ENCODE measurements around the gene PRMT9.

PRMT9 gene

DNA sequence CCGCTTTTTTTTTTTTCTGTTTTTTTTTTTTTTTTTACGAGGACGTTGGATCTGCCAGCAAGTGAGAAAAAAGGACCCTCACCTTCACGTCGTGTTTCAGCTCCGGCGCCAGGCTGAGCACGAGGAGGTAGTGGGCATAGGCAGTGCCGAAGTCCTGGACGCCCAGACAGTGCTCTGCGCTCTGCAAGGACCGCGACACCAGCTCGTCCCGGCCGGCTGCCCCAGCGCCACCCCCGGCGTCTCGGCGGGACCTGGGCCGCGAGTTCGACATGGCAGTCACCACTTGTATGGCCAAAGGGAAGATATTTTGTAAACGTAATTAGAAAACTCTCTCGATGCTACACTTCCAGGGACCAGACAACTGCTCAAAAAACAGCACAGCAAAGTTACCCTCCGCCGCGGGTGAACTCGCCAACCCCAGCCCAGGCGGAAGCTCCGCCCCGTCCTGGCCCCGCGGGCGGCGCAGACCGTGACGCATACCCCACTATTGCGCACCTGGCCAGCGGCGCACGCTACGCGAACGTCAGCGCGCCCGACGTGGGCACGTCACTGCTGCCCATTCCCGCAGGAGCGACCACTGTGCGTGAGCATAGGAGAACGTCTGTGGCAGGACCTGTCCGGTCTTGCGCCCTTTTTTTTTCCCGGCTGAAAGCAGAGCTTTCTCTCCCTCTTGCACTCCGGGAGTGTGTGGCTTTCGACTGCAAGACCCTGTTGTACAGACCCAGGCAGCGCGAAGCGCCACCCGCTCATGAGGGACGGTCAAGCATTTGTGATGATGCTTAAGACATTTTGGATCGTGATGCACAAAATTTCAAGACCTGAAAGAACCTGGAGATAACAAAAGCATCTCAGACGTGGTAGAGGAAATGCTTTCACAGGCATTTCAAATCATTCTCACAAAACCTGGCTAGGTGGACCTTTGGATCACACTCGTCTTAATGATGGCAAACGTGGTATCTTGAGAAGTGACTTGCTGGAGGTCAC, at the start of gene PRMT9:
Gene PRMT9, minus strand, starts transcription at position 447 of the 984 bp plus-strand sequence. Its CDS starts 176 bp downstream, at position 271.
- DNase-seq (ENCODE audit: low read depth), result peak; percentile 95
- TF ChIP-seq, protein P1, sequence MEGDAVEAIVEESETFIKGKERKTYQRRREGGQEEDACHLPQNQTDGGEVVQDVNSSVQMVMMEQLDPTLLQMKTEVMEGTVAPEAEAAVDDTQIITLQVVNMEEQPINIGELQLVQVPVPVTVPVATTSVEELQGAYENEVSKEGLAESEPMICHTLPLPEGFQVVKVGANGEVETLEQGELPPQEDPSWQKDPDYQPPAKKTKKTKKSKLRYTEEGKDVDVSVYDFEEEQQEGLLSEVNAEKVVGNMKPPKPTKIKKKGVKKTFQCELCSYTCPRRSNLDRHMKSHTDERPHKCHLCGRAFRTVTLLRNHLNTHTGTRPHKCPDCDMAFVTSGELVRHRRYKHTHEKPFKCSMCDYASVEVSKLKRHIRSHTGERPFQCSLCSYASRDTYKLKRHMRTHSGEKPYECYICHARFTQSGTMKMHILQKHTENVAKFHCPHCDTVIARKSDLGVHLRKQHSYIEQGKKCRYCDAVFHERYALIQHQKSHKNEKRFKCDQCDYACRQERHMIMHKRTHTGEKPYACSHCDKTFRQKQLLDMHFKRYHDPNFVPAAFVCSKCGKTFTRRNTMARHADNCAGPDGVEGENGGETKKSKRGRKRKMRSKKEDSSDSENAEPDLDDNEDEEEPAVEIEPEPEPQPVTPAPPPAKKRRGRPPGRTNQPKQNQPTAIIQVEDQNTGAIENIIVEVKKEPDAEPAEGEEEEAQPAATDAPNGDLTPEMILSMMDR (IDR thresholded peaks at IDR 0.05; ENCODE audit: low read length, missing control alignments), result no peak

DNA sequence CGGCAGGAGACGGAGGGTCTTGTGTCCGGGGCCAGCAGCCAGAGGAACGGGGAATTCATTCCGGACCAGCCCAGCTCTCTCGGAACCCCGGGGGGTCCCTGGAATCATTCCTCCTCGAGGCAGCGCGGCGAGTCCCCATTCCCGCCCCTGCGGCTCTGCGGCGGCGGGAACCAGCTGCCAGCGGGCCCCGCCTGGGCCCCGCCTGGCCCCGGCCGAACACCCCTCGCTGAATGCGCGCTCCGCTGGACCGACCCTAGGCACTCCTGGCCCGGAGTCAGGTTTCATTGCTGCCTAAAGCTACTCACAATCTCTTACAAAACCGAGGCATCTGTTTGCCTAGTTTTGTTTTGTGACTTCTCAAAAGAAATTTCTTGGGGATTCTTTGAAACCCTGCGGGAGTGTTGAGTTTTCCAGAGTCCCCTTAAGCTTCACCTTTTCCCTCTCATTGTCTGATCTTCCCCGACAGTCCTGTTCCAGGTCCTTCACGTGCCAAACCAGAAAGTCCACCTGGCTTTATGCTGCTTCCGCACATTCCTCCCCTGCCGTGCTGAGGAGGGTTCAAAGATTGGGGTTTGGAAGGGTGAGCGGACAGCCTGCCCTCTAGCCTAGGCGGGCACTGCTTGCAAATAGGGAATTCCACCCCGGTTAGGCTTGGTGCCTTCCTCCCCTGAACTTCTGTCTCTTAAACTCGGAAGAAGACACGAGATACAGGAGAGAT, 48.7 kb upstream of the PRMT9 start:
- DNase-seq (ENCODE audit: low read depth), result no peak
- peak overlapping the region; percentile 67 for H3K4me3 ChIP-seq (replicated peaks; ENCODE audit: low read depth, low read length)
- TF ChIP-seq, protein P1 (IDR thresholded peaks at IDR 0.05; ENCODE audit: low read length, missing control alignments), result no peak

More for the DNA sequence above, at the start of gene PRMT9:
- H3K4me3 ChIP-seq (replicated peaks; ENCODE audit: low read depth, low read length), result peak within 1 kb of the TSS; percentile 78

DNA sequence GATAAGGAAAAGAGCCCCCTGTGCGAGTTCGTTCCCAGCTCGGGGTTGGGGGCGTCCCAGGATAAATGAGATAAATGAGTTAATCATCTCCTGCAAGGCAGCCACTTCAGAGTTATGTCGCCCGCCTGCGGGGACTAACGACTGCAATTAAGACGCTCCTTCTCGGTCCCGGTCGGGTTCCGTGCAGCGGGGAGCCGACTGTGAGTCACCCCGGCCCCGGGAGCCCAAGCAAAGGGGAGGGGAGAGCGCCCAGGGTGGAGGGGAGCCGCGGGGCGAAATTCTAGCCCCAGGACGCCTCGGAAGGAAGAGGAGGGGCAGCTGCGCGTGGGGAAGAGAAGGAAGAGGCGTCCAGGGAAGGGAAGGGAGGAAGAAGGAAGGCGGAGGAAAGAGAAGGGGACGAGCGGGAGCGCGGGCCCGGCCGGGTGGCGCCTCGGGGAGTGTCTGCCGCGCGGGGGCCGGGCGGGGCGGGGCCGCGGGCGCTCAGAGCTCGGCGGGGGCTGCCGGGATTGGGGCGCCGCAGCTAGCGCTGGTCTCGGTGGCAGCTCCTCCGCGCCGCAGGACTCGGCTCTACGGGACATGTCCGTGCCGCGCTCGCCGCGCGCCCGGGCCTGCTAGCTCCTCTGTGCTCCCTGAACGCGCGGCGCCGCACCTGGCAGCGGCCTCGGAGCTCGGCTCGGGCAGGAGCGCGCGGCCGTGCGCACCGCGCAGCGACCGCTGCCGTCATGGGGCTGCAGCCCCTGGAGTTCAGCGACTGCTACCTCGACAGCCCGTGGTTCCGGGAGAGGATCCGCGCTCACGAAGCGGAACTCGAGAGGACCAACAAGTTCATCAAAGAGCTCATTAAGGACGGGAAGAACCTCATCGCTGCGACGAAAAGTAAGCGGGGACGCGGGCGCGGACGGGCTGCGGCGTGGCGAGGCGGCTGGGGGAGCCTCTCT, 47.9 kb upstream of the PRMT9 start, which contains the start of gene ARHGAP10:
Gene ARHGAP10, plus strand, starts transcription at position 509 of the 938 bp plus-strand sequence. Its CDS starts 214 bp downstream, at position 723.
- peak within 1 kb of the TSS; percentile 67 for H3K4me3 ChIP-seq (replicated peaks; ENCODE audit: low read depth, low read length)
- TF ChIP-seq, protein P1 (IDR thresholded peaks at IDR 0.05; ENCODE audit: low read length, missing control alignments), result no peak
- DNase-seq (ENCODE audit: low read depth), result peak; percentile 82

DNA sequence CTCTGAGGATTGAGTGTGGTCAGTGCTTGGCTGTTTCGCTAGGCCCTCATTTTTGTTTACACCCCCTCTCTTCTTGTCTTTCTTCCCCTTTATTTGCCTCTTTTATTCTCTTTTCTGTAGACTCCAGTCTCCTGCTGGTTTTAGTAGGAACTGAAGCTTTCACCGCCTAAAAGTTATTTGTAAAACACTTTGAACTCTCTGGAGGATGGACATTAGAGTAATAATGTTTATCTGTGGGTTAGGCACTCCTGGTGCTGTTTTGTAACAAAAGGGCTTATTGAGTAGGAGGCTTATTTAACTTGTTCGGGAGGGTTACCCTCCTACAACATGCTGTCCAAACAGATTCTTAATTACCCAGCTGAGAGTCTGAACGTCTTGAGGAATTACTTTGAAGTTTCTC, 46.4 kb upstream of the PRMT9 start:
- TF ChIP-seq, protein P1 (IDR thresholded peaks at IDR 0.05; ENCODE audit: low read length, missing control alignments), result peak; percentile 3
- DNase-seq (ENCODE audit: low read depth), result no peak
- no peak overlapping the region for H3K4me3 ChIP-seq (replicated peaks; ENCODE audit: low read depth, low read length)

DNA sequence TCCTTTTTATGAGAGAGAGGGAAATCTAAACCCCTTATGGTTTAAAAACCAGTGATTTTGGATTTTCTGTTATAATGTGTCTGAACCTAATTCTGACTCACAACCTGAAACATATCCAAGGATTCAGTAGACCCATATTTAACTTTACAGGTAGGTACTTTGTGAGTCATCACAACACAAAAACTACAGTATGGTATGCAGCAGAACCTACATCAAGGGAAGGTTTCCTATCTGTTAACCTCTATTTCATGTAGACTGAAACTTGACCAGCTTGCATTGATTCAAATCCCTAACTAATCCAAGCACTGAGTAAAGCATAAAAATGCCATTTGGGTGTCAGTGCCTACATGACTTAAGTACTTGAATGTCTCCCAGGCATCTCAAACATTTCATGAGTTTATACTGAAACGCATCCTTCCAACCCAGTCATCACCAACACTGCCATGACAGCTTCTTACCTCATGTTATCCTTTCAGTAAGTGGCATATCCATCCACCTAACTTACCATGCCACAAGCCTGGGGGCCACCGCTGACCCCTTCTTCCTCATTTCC, 43.6 kb upstream of the PRMT9 start:
- TF ChIP-seq, protein P1 (IDR thresholded peaks at IDR 0.05; ENCODE audit: low read length, missing control alignments), result no peak
- no peak for DNase-seq (ENCODE audit: low read depth)
- no peak overlapping the region for H3K4me3 ChIP-seq (replicated peaks; ENCODE audit: low read depth, low read length)

DNA sequence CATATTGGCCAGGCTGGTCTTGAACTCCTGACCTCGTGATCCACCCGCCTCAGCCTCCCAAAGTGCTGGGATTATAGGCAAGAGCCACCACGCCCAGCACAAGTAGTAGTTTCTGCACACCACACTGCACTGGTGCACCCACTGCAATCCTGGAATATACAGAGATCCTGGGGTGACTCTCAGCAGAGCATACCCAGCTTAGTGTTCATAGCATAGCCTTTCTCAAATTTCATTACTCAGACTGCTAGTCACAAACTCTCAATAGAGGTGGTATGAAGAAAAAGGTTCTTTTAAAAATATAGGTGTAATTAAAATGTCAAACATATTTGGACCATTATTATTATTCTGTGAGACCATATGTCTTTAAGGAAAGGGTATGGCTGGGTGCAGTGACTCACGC, 41.7 kb upstream of the PRMT9 start:
- no peak overlapping the region for H3K4me3 ChIP-seq (replicated peaks; ENCODE audit: low read depth, low read length)
- no peak for DNase-seq (ENCODE audit: low read depth)
- TF ChIP-seq, protein P1 (IDR thresholded peaks at IDR 0.05; ENCODE audit: low read length, missing control alignments), result no peak

All from fibroblast of pulmonary artery (primary cell).